Brain microvascular endothelial cell (primary cell): ENCODE data around the gene RUFY4.

Experiments used
- DNase-seq: peaks from one replicate; pipeline ENCODE4 v3.0.0-alpha.2; 2020
- H3K27ac ChIP-seq: fragments of 250-450 bp; sonication (Bioruptor Pico); 2 replicates; pipeline ENCODE4 v1.5.1; 2020; ENCODE audit warnings: mild to moderate bottlenecking, moderate library complexity
- H3K27me3 ChIP-seq: fragments of 250-450 bp; sonication (Bioruptor Pico); replicated peaks from 2 replicates; pipeline ENCODE4 v1.5.1; 2020; ENCODE audit warnings: mild to moderate bottlenecking
- H3K36me3 ChIP-seq: fragments of 250-450 bp; sonication (Bioruptor Pico); replicated peaks from 2 replicates; pipeline ENCODE4 v1.5.1; 2020; ENCODE audit warnings: mild to moderate bottlenecking
- H3K4me3 ChIP-seq: 2 replicates; pipeline ENCODE4 v1.5.1; 2011; ENCODE audit warnings: low read depth, mild to moderate bottlenecking, control low read depth, low read length, moderate library complexity
- CTCF ChIP-seq: IDR thresholded peaks from 2 replicates; pipeline ENCODE4 v1.5.1; 2011; ENCODE audit warnings: low read depth, mild to moderate bottlenecking, moderate library complexity, low read length, control low read depth, inconsistent platforms; ENCODE audit errors: missing control alignments
- in situ Hi-C: cut with HindIII; loops from 2 replicates; pipeline ENCODE4 v1.10.0; 2017; ENCODE audit warnings: low sequenced_read_pairs, low pct_ligation_motif_present

The RUFY4 gene

GRCh38 chr2:218129458-218130135 is 60.5 kb downstream of the RUFY4 start:
- Histone ChIP-seq H3K27ac (no peak overlapping the region), H3K27me3 (peaks cover 4% of the 10 kb centered on the region), H3K4me3 (no peak overlapping the region), H3K36me3 (no peaks in the 10 kb centered on the region)
- in situ Hi-C loops, result no loop called here
- no peak for DNase-seq
- TF ChIP-seq CTCF, result no peak

- no peak overlapping the region for H3K4me3 ChIP-seq
- in situ Hi-C loops, result no loop called here
- H3K27ac ChIP-seq, result no peak overlapping the region
- peaks cover 2% of the 10 kb centered on the region for H3K27me3 ChIP-seq
- TF ChIP-seq CTCF, result no peak
- no peaks in the 10 kb centered on the region for H3K36me3 ChIP-seq
- no peak for DNase-seq
These were observed 61.3 kb downstream of the RUFY4 start for GRCh38 chr2:218130377-218130776.

- TF ChIP-seq CTCF, result no peak
- in situ Hi-C loops, result no loop called here
- DNase-seq, result no peak
- H3K36me3 ChIP-seq, result no peaks in the 10 kb centered on the region
- H3K4me3 ChIP-seq, result no peak overlapping the region
- H3K27ac ChIP-seq, result no peak overlapping the region
- peaks cover 2% of the 10 kb centered on the region for H3K27me3 ChIP-seq
These were observed 61.8 kb downstream of the RUFY4 start for GRCh38 chr2:218130822-218131221.

GRCh38 chr2:218137514-218137913 is 68.5 kb downstream of the RUFY4 start:
- in situ Hi-C loops, result no loop called here
- Histone ChIP-seq H3K27ac (no peak overlapping the region), H3K27me3 (no peaks in the 10 kb centered on the region), H3K36me3 (no peaks in the 10 kb centered on the region), H3K4me3 (no peak overlapping the region)
- no peak for TF ChIP-seq CTCF
- DNase-seq, result no peak

- TF ChIP-seq CTCF, result no peak
- DNase-seq, result no peak
- H3K27me3 ChIP-seq, result no peaks in the 10 kb centered on the region
- H3K4me3 ChIP-seq, result no peak overlapping the region
- no peaks in the 10 kb centered on the region for H3K36me3 ChIP-seq
- in situ Hi-C loops, result no loop called here
- H3K27ac ChIP-seq, result no peak overlapping the region
These were observed 69.0 kb downstream of the RUFY4 start for GRCh38 chr2:218138047-218138446.
